Measurements from ENCODE around the gene PER2. TPM values are rescaled to one million over a fixed set of nuclear protein-coding genes. Genes with fewer than 3 reads are reported as not detected.

The PER2 gene
- total RNA-seq, 1 experiment from 2014 or later, result 6.6 TPM

- ATAC-seq, result peak; percentile 34
- Mint-ChIP-seq H3K27ac (peak overlapping the region; percentile 32; the same call in 1 of the 2 replicates), H3K9me3 (no peaks in the 10 kb centered on the region), H3K4me3 (no peak overlapping the region), H3K36me3 (no peaks in the 10 kb centered on the region), H3K27me3 (ENCODE audit: low read depth) (peaks cover 41% of the 10 kb centered on the region), H3K4me1 (peaks cover 14% of the 10 kb centered on the region)
- CTCF ChIA-PET, result interaction anchor here (0.8 to 1.8 kb wide), 2 partner anchors 12 to 36 kb away, joined by 3 to 4 read pairs; partner anchors contain the start of gene HES6
- TF ChIP-seq HMGA2 (CRISPR knock-in tag; IDR thresholded peaks at IDR 0.05), result no peak
- TF ChIP-seq E2F4 (CRISPR knock-in tag; IDR thresholded peaks at IDR 0.05; ENCODE audit: borderline replicate concordance, low read depth), result no peak
- no peak for TF ChIP-seq MXD4 (CRISPR knock-in tag; IDR thresholded peaks at IDR 0.05; ENCODE audit: borderline replicate concordance)
- TF ChIP-seq JUN (CRISPR knock-in tag; IDR thresholded peaks at IDR 0.05), result no peak
- TF ChIP-seq ATF3 (CRISPR knock-in tag; conservative IDR thresholded peaks at IDR 0.05), result no peak
- no peak for TF ChIP-seq ZBTB43 (CRISPR knock-in tag; IDR thresholded peaks at IDR 0.05)
- TF ChIP-seq CTCF (IDR thresholded peaks at IDR 0.05), result no peak
- TF ChIP-seq ZMAT4 (CRISPR knock-in tag; IDR thresholded peaks at IDR 0.05), result no peak
- TF ChIP-seq KAT7 (CRISPR knock-in tag; IDR thresholded peaks at IDR 0.05; ENCODE audit: borderline replicate concordance), result no peak
- TF ChIP-seq CREM (CRISPR knock-in tag; IDR thresholded peaks at IDR 0.05), result no peak
- no peak for TF ChIP-seq OVOL2 (CRISPR knock-in tag; IDR thresholded peaks at IDR 0.05; ENCODE audit: borderline replicate concordance)
- POLR2A ChIA-PET, result no interaction called here
- no peak for DNase-seq (ENCODE audit: low spot score)
These were observed 60.8 kb downstream of the PER2 start for GRCh38 chr2:238227587-238228032.

GRCh38 chr2:238226698-238227586 lies 61.5 kb downstream of the PER2 start:
- Mint-ChIP-seq H3K27me3 (ENCODE audit: low read depth) (peaks cover 34% of the 10 kb centered on the region), H3K27ac (no peak overlapping the region), H3K36me3 (no peaks in the 10 kb centered on the region), H3K9me3 (no peaks in the 10 kb centered on the region), H3K4me1 (peaks cover 14% of the 10 kb centered on the region), H3K4me3 (no peak overlapping the region)
- POLR2A ChIA-PET, result no interaction called here
- ATAC-seq (no peak), DNase-seq (ENCODE audit: low spot score) (no peak)
- CTCF ChIA-PET, result interaction anchor here (0.8 to 1.8 kb wide), 2 partner anchors 13 to 36 kb away, joined by 3 to 4 read pairs; partner anchors contain the start of gene HES6
- no peak for TF ChIP-seq ZNF416 (CRISPR knock-in tag; IDR thresholded peaks at IDR 0.05)
- no peak for TF ChIP-seq ELF4 (CRISPR knock-in tag; IDR thresholded peaks at IDR 0.05; ENCODE audit: low read depth)
- no peak for TF ChIP-seq ATF3 (CRISPR knock-in tag; conservative IDR thresholded peaks at IDR 0.05)
- no peak for TF ChIP-seq ZNF532 (CRISPR knock-in tag; IDR thresholded peaks at IDR 0.05; ENCODE audit: borderline replicate concordance)
- no peak for TF ChIP-seq FOXK1 (CRISPR knock-in tag; IDR thresholded peaks at IDR 0.05)
- no peak for TF ChIP-seq TEAD4 (CRISPR knock-in tag; IDR thresholded peaks at IDR 0.05)
- TF ChIP-seq ZBTB43 (CRISPR knock-in tag; IDR thresholded peaks at IDR 0.05), result no peak
- TF ChIP-seq ZNF423 (CRISPR knock-in tag; IDR thresholded peaks at IDR 0.05), result no peak
- TF ChIP-seq ZNF232 (CRISPR knock-in tag; IDR thresholded peaks at IDR 0.05), result no peak
- no peak for TF ChIP-seq CDX4 (CRISPR knock-in tag; IDR thresholded peaks at IDR 0.05; ENCODE audit: borderline replicate concordance)
- no peak for TF ChIP-seq ZNF396 (CRISPR knock-in tag; IDR thresholded peaks at IDR 0.05; ENCODE audit: borderline replicate concordance)
